Right lobe of liver (tissue), 4 donors: ENCODE results near the gene FAU.

Source experiments
- CTCF ChIP-seq, 4 donors: fragments of 200-600 bp in 3 of 4; fragments of 450-650 bp in 1 of 4; IDR thresholded peaks; one replicate each; pipeline versions ENCODE4 v1.5.1 to v1.8.0; 2016 to 2022; ENCODE audit warnings: antibody characterized with exemption in 4 of 4, mild to moderate bottlenecking in 2 of 4
- POLR2A ChIP-seq: fragments of 450-650 bp; IDR thresholded peaks from one replicate; pipeline ENCODE4 v1.6.1; 2017; ENCODE audit warnings: antibody characterized with exemption, mild to moderate bottlenecking
- donor health status: DM: no; HTN: no; CAD: no.
- donor health status: DM: no; HTN: no; CAD: no.
- donor health status: DM: no; HTN: yes; CAD: no.

- TF ChIP-seq CTCF (IDR thresholded peaks at IDR 0.05): no peak
- no peak for TF ChIP-seq POLR2A
Observed at GRCh38 chr11:65133724-65134123, 11.8 kb upstream of the FAU start.
